NCI-H510A treated with DMSO at 0.1 percent for 48 hours (cell line): ENCODE data around the gene PTPMT1.

Source experiments
- DNase-seq: peaks from one replicate; lab custom pipeline; 2025; lab: John Stamatoyannopoulos, UW

Gene PTPMT1

DNA sequence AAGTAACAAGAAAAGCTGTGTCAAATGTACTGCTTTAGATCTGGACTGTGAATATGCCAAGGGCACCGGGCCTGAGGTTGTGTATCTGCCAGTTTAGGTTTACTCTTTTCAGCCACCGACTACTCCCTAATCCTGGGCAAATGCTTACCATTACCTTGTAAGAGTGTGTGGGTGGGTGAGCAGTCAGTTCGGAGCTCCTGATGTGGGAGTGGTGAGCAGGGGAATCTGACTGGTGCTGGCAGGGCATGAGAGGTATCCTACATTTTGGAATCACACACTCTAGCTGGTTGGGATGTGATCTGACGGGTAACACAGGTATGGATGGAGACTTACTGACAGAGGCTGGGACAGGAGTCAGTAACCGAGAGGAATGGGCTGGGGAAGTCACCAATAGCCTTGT, 18.4 kb downstream of the PTPMT1 start:
- DNase-seq: no peak

DNA sequence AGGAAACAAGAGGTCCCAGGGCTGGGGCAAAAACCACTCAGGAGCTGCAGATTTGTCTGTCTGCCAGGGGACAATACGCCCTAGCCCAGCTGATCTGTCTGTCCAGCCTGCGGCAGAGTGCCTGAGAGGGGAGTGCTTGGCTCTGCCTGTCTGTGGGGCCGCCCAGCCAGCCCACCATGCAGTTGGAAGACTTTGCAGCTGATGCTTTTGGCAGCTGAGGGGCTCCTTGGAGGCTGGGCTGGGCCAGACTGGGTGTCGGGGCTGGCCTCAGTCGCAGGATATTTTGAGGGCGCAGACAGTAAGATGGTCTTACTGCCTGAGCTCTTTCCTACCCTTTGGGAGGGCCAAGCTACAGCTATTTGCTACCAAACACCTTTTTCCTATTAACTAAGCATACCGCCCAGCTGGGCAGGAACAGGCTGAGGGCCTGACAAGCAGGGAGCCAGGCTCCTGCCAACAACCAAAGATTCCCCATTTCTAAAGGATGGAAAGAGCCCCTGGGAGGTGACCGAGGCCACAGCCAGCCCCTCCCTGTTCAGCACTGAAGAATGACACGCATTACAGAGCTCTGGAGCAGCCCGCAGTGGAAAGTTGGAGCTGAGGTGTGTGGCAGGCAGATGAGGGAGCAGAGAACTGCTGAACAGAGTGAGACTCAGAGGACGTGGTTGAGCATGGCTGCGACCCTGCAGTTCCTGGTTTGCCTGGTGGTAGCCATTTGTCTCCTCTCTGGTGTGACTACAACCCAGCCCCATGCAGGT, 20.9 kb downstream of the PTPMT1 start, which contains the start of gene FAM180B:
TSS of gene FAM180B (plus strand) at position 581 of the 758 bp plus-strand sequence. CDS start at position 672, 91 bp downstream.
- DNase-seq: no peak

DNA sequence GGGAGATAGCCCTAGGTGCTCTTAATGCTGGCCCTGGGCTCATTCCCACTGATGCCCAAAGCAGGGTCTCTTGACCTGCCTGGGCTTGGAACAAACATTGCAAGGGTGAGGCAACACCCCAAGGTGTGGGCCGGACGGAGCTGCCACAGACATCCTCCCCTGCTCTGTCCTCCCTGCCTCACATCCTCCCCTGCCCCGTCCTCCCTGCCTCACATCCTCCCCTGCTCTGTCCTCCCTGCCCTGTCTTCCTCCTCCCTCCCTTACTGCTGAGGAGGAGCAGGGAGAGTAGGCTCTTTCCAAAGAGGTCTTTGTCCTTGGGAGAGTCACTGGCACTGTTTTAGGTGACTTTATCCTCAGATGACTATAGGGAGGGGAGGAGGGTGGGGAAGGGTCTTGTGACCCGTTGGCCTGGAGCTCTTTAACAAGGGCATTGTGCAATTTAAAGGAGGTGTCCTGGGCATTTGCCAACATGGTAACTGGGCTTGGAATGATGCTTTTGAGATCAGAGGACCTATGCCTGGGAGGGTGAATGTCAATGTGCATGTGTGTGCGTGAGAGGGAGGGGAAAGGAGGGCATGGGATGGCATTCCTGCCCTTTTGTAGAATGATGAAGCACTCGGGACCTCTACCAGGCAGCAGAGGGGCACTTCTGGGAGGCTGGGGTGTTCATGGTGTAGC, 21.8 kb downstream of the PTPMT1 start:
- no peak for DNase-seq

DNA sequence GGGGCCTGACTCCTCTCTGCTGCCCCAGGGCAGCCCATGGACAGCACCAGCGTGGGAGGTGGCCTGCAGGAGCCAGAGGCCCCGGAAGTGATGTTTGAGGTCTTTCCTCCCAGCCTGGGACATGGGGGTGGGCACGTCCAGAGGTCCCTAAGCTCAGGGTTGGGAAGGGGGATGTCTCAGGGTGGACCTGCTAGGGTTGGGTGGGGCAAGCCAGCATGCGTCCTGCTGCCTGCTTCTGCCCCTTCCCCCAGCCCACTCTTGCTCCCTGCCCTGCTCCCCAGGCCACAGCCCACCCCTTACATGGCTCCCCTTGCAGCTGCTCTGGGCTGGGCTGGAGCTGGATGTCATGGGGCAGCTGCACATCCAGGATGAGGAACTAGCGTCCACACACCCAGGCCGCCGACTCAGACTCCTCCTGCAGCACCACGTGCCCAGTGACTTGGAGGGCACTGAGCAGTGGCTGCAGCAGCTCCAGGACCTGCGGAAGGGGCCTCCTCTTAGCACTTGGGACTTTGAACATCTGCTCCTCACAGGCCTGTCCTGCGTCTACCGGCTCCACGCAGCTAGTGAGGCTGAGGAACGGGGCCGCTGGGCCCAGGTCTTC, 22.4 kb downstream of the PTPMT1 start:
- no peak for DNase-seq

DNA sequence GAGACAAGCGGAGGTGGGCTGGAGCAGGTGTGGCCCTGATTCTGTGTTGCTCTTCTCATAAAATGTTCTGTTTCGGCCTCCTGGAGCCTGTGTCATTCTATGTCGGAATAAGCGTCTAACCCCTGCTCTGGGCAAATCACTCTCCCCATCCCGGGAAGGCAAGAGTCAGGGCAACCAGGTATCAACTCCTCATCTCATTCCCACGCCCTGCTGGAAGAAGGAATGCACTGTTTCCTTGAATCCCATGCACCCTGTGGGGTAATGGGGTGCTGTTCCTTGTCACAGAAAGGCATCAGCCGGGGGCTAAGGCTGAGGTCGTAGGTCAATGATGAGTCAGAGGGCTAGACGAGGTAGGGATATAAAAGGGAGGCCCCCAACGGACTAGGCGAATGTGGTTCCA, 23.7 kb downstream of the PTPMT1 start:
- DNase-seq: no peak

DNA sequence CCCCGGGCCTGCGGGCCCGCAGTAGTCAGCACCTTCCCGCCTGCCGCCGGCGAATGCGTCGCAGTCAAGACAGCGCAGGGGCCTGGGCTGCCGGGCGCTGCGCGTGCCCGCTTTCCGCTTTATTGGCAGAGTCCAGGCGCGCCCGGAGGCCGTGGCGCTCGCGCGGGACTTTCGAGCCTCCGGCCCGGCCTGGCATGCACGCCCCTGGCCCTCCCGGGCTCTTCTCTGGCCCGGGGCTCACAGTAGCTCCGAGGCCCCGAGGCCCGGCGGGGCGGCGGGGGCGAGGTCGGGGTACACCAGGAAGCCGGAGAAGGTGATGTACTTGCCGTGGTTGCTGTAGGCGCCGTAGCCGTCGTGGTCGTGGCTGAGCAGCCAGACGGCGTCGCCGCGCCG, 24.2 kb downstream of the PTPMT1 start:
- DNase-seq: no peak

DNA sequence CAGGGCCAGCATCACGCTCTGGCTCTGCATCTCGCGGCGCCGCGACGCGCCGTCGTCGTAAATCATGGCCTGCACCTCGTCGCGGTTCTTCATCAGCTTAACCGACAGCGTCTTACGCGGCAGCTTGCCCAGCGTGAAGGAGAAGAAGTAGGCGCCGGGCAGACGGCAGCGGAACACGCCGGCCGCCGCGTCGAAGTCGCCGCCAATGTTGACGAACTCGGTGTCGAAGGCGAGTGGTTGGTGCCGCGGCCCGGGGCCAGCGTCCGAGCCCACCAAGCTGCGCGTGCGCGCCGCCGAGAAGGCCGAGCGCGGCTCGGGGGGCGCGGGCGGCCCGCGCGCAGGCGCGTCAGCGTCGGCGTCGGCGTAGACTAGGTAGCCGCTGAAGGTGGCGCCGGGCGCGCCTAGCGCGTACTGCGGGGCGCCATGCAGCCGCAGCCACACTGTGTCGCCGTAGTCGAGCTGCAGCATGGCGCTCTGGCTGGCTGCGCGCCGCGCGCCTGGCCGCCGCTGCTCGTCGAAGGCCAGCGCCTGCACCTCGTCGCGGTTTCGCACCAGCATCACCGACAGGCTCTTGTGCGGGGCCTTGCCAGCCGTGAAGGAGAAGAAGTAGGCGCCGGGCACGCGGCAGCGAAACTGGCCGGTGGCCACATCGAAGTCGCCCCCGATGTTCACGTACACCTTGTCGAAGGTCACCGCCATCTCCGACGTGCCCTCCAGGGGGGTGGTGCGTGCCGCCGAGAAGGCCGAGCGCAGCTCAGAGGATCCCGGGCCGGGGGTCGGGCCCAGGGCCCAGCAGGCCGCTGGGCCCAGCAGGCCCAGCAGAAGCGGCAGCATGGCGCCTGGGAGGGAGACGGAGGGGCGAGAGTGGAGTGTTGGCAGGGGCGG, 24.8 kb downstream of the PTPMT1 start:
- DNase-seq: no peak

DNA sequence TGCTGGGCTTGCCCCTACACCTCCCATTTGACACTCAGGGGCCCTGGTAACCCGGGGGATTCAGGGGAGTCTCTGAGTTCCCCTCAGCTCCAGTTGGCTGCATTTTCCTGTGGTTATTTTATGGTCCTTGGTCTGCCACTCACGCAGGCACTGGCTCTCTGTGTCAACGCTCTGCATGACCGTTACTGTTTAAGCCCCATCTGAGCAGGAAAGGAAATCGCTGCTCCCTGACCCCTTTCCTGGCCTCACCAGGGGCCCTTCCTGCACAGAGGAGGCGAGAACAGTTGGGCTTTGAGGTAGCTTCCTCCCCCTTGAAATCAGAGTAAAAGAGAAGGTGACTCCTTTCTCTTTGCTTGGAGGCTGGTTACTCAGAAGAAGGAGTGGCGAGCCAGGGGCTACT, 26.4 kb downstream of the PTPMT1 start:
- no peak for DNase-seq

DNA sequence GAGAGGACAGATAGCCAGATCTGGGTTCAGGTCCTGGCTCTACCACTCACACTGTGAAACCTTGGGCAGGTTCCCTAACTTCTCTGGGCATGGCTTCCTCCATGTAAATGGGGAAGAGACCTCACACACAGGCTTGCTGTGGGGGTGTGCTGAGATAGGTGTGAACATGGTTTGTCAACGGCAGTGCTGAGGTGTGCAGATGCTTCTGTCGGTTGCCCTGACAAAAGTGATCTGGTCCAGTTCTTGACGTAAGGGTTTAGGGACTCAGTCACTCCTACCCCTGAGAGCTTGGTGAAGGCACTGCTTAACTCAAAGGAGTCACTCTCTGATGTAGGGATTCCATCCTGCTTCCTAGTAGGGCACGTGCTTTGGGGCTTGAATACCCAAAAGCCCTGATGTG, 26.9 kb downstream of the PTPMT1 start:
- no peak for DNase-seq

DNA sequence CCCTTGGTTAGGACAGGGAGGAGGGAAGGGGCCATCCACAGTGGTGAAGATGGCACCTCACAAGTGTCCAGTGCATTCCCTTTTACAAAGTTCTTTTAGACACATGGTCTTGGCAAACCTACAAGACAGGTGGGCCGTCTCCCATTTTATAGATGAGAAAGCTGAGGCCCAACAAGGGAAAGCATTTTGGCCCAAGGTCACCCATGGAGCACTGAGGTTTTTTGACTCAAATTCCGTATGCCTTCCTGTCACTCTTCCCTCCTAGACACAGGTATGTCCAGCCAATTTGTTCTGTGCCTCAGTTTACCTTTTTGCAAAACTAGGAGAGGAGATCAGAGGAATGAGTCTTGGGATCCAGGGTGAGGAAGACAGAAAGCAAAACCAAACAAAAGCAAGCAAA, 27.6 kb downstream of the PTPMT1 start:
- DNase-seq: no peak

DNA sequence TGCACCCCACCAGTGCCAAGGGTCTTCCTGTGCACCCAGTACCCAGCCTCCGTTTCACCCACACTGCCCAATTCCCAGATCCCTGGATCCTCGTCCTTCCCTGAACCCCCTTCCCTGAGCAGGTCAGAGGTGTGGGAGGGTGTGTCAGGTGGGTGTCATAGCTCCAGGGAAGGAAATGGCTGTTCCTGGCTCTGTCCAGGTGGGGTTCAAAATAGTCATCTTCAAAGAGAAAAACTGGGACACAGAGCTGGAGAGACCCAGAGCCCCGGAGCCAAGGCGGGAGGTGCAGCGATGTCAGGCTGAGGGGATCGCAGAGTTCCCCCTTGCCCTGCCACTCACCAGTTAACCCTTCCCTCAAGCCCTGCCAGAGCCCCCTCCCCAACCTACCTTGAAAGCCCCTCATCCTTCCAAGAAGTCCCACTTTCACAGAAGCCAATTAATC, 28.1 kb downstream of the PTPMT1 start:
- no peak for DNase-seq

DNA sequence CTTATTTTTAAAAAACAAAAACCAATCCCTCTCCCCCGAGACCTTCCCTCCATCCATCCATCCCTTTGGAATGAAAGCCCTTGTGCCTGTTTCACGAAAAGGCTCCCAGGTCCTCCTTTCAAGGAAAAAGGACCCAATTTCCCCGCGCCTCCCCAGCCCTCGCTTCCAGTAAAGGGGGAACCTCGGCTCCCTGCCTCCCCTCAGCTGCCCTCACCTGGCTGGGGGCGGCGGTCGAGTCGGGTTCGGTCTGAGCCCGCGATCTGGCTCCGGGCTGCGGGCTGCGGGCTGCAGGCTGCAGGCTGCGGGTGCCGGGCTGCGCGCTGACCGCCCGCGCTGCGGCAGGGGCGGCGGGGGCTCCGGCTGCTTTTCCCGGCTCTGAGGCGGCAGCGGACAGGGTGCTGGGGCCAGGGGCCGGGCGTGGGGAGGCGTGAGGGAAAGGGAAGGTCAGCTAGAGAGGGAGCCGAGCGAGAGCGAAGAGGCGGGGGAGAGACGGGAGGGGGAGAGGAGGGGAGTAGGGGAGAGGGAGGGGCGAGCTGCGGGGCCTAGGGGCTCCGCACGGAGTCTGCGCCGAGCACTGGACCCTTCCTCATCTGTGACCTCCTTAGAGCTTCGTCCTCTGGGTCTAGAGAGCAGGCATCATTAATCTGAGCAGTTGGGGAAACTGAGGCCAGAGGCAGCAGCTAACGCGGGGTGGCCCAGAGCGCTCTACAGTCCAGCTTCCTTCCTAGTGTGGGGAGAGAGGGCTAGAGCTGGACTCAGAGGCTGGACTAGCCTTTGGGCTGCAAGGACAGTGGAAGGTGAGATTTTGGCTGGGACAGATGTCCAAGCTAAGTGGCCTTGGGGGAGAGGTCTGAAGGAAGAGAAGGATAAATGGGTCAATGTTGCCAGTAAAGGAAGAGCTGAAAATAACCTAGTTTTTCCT, 28.8 kb downstream of the PTPMT1 start, which contains the start of gene C1QTNF4:
TSS of gene C1QTNF4 (minus strand) at position 478 of the 922 bp plus-strand sequence. CDS start 3,601 bp downstream, outside the sequence.
- DNase-seq: no peak

DNA sequence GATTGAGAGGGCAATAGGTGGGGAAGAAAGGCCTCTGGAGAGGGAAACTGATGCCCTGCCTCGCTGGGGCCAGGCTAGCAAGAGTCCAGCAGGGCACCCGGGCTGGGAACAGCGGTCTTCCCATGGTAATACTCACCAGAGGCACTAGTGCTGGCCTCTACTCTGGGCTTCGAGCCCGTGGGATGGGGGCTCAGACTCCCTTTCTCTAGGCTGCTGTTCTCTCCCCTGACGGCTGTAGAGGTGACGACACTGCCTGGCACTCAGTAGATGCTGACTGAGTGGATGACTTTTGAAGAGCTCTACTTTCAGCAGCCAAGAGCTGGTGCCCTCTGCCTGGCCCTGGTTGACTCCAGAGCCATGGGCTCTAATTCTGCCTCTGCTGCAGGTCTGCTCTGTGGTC, 29.6 kb downstream of the PTPMT1 start:
- DNase-seq: no peak

DNA sequence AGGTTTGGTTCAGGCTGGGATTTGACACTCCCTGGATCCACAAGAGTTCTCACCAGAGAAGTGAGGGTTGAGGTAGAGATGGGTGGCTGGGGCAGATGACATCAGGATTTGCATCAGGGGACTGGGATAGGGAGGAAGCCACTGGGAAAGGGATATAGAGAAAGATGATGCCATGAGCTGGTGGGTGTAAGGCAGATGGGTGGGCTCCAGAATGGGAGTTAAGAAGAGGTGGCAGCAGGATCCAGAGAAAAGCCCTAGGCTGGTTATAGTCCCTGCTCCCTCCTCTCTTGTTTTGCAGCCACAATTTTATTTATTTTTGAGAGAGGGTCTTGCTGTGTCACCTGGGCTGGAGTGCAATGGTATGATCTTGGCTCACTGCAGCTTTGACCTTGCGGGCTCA, 30.6 kb downstream of the PTPMT1 start:
- DNase-seq: no peak

DNA sequence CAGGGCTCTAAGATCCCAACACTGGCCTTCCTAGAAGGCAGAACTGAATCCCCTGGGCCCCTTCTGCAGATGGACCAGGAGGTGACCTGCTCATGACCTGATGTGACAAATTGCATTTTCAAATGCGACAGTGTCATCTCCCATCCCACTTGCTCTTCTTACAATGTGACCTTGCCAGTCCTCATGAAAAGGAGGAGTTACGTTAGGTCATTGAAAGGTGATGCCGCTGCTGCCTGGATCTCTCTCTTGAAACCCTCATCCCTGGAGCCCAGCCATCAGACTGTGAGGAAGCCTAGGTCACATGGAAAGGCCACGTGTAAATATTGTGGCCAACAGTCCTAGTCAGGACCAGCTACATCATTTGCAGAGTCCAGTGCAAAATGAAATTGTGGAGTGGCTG, 34.5 kb downstream of the PTPMT1 start:
- DNase-seq: no peak

DNA sequence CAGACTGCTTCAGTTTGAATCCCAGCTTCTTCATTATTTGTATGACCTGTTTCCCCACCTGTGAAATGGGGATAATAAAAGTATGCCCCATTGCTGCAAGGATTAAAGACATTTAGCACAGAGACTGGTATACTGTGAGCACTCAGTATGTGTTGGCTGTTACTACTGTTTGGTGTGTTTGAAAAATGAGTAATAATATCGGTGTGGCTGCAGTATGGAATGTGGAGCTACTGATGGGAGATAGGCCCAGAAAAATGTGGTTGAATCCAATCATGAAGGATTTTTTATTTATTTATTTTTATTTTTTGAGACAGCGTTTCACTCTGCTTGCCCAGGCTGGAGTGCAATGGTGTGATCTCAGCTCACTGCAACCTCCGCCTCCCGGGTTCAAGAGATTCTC, 37.9 kb downstream of the PTPMT1 start:
- DNase-seq: no peak

DNA sequence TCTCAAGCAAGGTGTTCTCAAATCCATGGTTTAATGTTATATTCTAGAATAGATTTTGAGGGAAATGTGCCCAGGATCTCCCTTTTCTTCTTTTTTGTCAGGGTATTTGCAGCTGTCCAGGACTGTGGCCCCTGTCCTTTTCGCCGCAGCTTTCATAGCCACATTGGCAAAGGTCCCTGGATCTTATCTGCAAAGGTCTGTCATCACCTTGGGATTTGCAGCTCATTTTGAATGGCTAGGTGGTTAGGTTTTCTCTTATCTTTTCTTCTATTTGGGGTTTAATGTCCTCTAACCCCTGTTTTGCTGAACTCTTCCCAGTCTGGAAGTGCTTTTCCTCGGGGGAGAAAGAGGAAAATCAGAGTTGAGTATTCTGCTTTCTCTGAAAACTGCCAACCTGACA, 40.5 kb downstream of the PTPMT1 start:
- no peak for DNase-seq

DNA sequence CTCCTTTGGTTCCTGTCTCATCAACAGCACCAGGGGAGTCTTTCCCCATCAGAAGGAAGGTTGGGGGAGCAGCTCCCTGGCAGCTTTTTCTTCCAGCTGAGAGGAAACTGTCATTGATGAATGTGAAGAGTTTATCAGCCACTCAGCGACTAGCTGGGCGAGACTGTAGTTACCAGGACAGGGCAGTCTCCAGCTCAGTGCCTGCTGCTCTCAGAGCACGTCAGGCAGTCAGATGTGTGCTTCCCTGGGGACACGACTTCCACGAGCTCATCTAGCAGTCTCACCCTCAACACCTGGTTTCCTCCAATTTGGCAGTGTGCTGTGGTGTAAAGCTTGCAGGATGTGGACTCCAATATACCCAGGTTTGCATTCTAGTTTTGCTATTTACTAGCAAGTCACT, 41.3 kb downstream of the PTPMT1 start:
- DNase-seq: no peak

DNA sequence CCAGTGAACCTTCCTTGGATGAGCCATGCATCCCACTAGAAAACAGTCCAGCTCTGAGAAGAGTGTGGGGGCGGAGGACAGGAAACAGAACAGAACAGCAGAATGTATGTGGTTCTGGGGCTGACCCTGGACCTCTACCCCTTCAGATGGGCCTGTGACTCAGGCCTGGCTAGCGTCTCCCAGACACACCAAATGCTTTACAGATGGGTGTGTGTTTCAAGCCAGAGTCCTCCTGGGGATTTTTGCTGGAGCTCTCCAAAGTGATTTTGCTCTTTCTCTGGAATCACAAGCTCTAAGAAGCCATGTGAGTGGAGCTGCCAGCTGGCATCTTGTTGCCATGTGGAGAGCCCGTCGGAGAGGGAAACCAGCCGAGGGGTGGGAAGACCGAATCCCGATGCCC, 42.0 kb downstream of the PTPMT1 start:
- no peak for DNase-seq

DNA sequence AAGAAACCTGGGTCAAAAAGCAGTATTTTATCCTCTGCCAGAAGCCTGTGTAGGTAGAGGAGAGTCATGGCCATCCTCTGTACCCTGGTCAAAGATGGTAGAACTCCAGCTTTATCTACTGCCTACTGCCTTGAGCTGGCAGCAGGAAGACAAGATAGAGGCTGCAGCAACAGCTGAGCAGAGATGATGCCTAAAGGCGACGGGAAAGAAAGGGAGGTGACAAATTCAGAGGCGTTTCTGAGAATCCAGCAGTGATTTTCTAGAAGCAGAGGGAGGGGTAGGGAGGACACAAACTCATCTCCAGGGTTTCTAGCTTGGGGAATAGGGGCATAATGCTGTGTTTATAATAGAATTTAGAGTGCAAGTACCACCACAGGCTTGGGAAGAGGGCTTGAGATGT, 44.3 kb downstream of the PTPMT1 start:
- no peak for DNase-seq

DNA sequence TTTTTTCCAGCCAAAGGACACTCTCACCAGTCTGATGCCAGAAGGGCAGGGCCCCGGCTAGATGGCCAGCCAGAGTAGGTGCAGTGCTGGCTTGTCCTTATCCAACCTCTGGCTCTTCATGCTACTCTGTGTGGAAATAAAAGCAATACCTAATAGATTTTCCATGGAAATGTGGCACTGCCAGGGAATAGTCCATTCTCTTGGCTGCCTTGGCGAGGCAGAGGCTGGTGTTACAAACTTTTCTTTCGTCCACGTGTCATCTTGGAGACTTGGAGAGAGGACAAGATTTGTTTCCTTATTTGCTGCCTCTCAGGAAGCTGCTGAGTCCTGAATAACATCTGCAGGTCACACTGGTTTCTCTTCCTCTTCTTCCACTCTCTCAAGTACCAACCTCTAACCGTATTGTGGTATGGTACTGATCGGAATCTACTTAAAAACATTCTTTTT, 46.0 kb downstream of the PTPMT1 start:
- no peak for DNase-seq
